Right ventricle myocardium superior (tissue), 1 donor: ENCODE measurements around the gene PDE6C. TPM values are rescaled to one million over a fixed set of nuclear protein-coding genes. Genes with fewer than 3 reads are reported as not detected.
"Not testable (repeated sequence)": the region's sequence is repeated elsewhere in the genome, so short reads cannot be mapped to it uniquely, and the experiment has no call there.

Source experiments
- ATAC-seq: fragments of 200-7000 bp; cut with Tn5 transposase; one replicate; pipeline ENCODE4 v1.9.1; 2020; ENCODE audit warnings: mild to moderate bottlenecking; ENCODE audit not compliant: poor library complexity
- DNase-seq: peaks from one replicate; pipeline ENCODE4 v3.0.0-alpha.2; 2020
- intact Hi-C: fragments of 100-400 bp; cut with DNase I; formaldehyde crosslinking; loops from one replicate; pipeline ENCODE4 v1.11.2; 2022
- total RNA-seq: library from RNA; stranded (reverse); fragmentation: NEBNext Ultra II Directional; extraction: Animal tissue kit (Norgen Biotek cat#: 25700); gene quantifications from one replicate; pipeline ENCODE4 v1.2.1, GENCODE V29; 2021
- donor health status: DM: no; HTN: yes; CAD: no; lungs with severe emphysema.

Gene PDE6C
- total RNA-seq, 1 donor from 2014 or later: not detected

- DNase-seq (no peak), ATAC-seq (no peak)
- intact Hi-C loops: no loop called here
Observed at GRCh38 chr10:93678805-93679587, 66.7 kb downstream of the PDE6C start.

- DNase-seq (no peak), ATAC-seq (peak; percentile 72)
- intact Hi-C loops: loop anchor here (10.0 kb wide), 1 partner anchor 126 kb away; no protein-coding TSS in a partner anchor
Observed at GRCh38 chr10:93680412-93681047, 68.2 kb downstream of the PDE6C start.

GRCh38 chr10:93687737-93688136, 75.4 kb downstream of the PDE6C start:
- intact Hi-C loops: loop anchor here (10.0 kb wide), 1 partner anchor 133 kb away; no protein-coding TSS in a partner anchor

GRCh38 chr10:93695740-93696139, 83.4 kb downstream of the PDE6C start:
- ATAC-seq: no peak
- DNase-seq: no peak
- intact Hi-C loops: no loop called here

More at GRCh38 chr10:93687737-93688136, 75.4 kb downstream of the PDE6C start:
- DNase-seq (no peak), ATAC-seq (no peak)

- ATAC-seq, intact Hi-C loops, DNase-seq: not testable (repeated sequence)
Observed at GRCh38 chr10:93696582-93696981, 84.2 kb downstream of the PDE6C start.

- DNase-seq (no peak), ATAC-seq (no peak)
- intact Hi-C loops: no loop called here
Observed at GRCh38 chr10:93697207-93697606, 84.9 kb downstream of the PDE6C start.

- intact Hi-C loops: loop anchor here (10.0 kb wide), 1 partner anchor 113 kb away; no protein-coding TSS in a partner anchor
- no peak for DNase-seq
- peak; percentile 14 for ATAC-seq
Observed at GRCh38 chr10:93701866-93702209, 89.5 kb downstream of the PDE6C start.

GRCh38 chr10:93702210-93703001, 90.1 kb downstream of the PDE6C start, which contains the start of gene FRA10AC1:
TSS of gene FRA10AC1 (minus strand) at chr10:93702592. CDS start at chr10:93700106, 2,486 bp downstream.
- intact Hi-C loops: loop anchor here (10.0 kb wide), 1 partner anchor 112 kb away; no protein-coding TSS in a partner anchor
- DNase-seq (peak; percentile 95), ATAC-seq (peak; percentile 99)

- no peak for DNase-seq
- intact Hi-C loops: loop anchor here (10.0 kb wide), 1 partner anchor 112 kb away; no protein-coding TSS in a partner anchor
- peak; percentile 24 for ATAC-seq
Observed at GRCh38 chr10:93703066-93703465, 90.7 kb downstream of the PDE6C start.

- ATAC-seq (no peak), DNase-seq (no peak)
- intact Hi-C loops: loop anchor here (10.0 kb wide), 1 partner anchor 111 kb away; no protein-coding TSS in a partner anchor
Observed at GRCh38 chr10:93703841-93704240, 91.5 kb downstream of the PDE6C start.

- intact Hi-C loops: loop anchor here (10.0 kb wide), 1 partner anchor 110 kb away; no protein-coding TSS in a partner anchor
Observed at GRCh38 chr10:93704451-93704850, 92.1 kb downstream of the PDE6C start.

GRCh38 chr10:93707623-93708022, 95.3 kb downstream of the PDE6C start:
- no peak for DNase-seq
- intact Hi-C loops: loop anchor here (10.0 kb wide), 1 partner anchor 107 kb away; no protein-coding TSS in a partner anchor
- ATAC-seq: no peak

More at GRCh38 chr10:93704451-93704850, 92.1 kb downstream of the PDE6C start:
- no peak for ATAC-seq
- DNase-seq: no peak

- intact Hi-C loops: no loop called here
- ATAC-seq: no peak
- DNase-seq: no peak
Observed at GRCh38 chr10:93710333-93710909, 98.1 kb downstream of the PDE6C start.

- no peak for ATAC-seq
- intact Hi-C loops: no loop called here
- DNase-seq: no peak
Observed at GRCh38 chr10:93711891-93712290, 99.6 kb downstream of the PDE6C start.

GRCh38 chr10:93712593-93712992, 100.3 kb downstream of the PDE6C start:
- DNase-seq (no peak), ATAC-seq (no peak)
- intact Hi-C loops: no loop called here

GRCh38 chr10:93715345-93715744, 103.0 kb downstream of the PDE6C start:
- no peak for ATAC-seq
- DNase-seq: no peak
- intact Hi-C loops: no loop called here
